GM23338 (cell line): ENCODE results near the gene ELAVL2. TPM values are rescaled to one million over a fixed set of nuclear protein-coding genes. Genes with fewer than 3 reads are reported as not detected.

Experiments used
- ATAC-seq: fragments of 200-7000 bp; cut with Tn5 transposase; 3 replicates; pipeline ENCODE4 v1.9.1; 2020
- DNase-seq: peaks from one replicate; pipeline ENCODE4 v3.0.0-alpha.2; 2015; ENCODE audit warnings: low spot score
- H2AFZ ChIP-seq: fragments of 200-600 bp; sonication (generic); 2 replicates; pipeline ENCODE4 v1.8.0; 2016; ENCODE audit warnings: antibody characterized with exemption, mild to moderate bottlenecking, moderate library complexity
- H3F3A ChIP-seq: fragments of 200-600 bp; sonication (generic); replicated peaks from 2 replicates; pipeline ENCODE4 v1.8.0; 2017; ENCODE audit warnings: antibody characterized with exemption, mixed run types, low read depth
- H3K27ac ChIP-seq: fragments of 200-600 bp; sonication (generic); 2 replicates; pipeline ENCODE4 v1.6.1; 2016; ENCODE audit warnings: low read depth
- H3K27me3 ChIP-seq: fragments of 200-600 bp; sonication (generic); 2 replicates; pipeline ENCODE4 v1.8.0; 2016; ENCODE audit warnings: mild to moderate bottlenecking, mixed run types, moderate library complexity; ENCODE audit not compliant: insufficient read depth
- H3K36me3 ChIP-seq: fragments of 200-600 bp; sonication (generic); 2 replicates; pipeline ENCODE4 v1.8.0; 2016; ENCODE audit warnings: mild to moderate bottlenecking; ENCODE audit not compliant: insufficient read depth
- H3K4me1 ChIP-seq: fragments of 200-600 bp; sonication (generic); 2 replicates; pipeline ENCODE4 v1.8.0; 2016; ENCODE audit warnings: mild to moderate bottlenecking, moderate library complexity; ENCODE audit not compliant: insufficient read depth
- H3K4me2 ChIP-seq: fragments of 200-600 bp; sonication (generic); 2 replicates; pipeline ENCODE4 v1.7.1; 2017; ENCODE audit warnings: mixed run types
- H3K4me3 ChIP-seq: fragments of 200-600 bp; sonication (generic); 2 replicates; pipeline ENCODE4 v1.6.1; 2016; ENCODE audit warnings: mixed run types
- H3K79me2 ChIP-seq: fragments of 200-600 bp; sonication (generic); replicated peaks from 2 replicates; pipeline ENCODE4 v1.8.0; 2017; ENCODE audit warnings: mild to moderate bottlenecking; ENCODE audit not compliant: insufficient read depth
- H3K9me2 ChIP-seq: fragments of 200-600 bp; sonication (generic); 2 replicates; pipeline ENCODE4 v1.8.0; 2017; ENCODE audit not compliant: insufficient read depth
- H4K20me1 ChIP-seq: fragments of 200-600 bp; sonication (generic); replicated peaks from 2 replicates; pipeline ENCODE4 v1.8.0; 2017; ENCODE audit warnings: mild to moderate bottlenecking; ENCODE audit not compliant: insufficient read depth
- H3K27ac Mint-ChIP-seq: 2 replicates; pipeline ENCODE4 v1.8.0; 2020; ENCODE audit warnings: inconsistent platforms, mild to moderate bottlenecking, moderate library complexity, mixed read lengths
- H3K27me3 Mint-ChIP-seq: 3 replicates; pipeline ENCODE4 v1.8.0; 2022; ENCODE audit warnings: low read depth, mild to moderate bottlenecking, moderate library complexity, mixed read lengths, inconsistent platforms; ENCODE audit not compliant: insufficient read depth, poor library complexity
- H3K36me3 Mint-ChIP-seq: 3 replicates; pipeline ENCODE4 v1.8.0; 2021; ENCODE audit warnings: low read depth, mild to moderate bottlenecking, inconsistent platforms, moderate library complexity, mixed read lengths
- H3K4me1 Mint-ChIP-seq: 3 replicates; pipeline ENCODE4 v1.8.0; 2020; ENCODE audit warnings: mild to moderate bottlenecking, inconsistent platforms, mixed read lengths
- H3K4me3 Mint-ChIP-seq: 3 replicates; pipeline ENCODE4 v1.8.0; 2021; ENCODE audit warnings: moderate library complexity, mild to moderate bottlenecking, inconsistent platforms, mixed read lengths
- H3K9me3 Mint-ChIP-seq: 3 replicates; pipeline ENCODE4 v1.8.0; 2020; ENCODE audit warnings: moderate library complexity, mild to moderate bottlenecking, inconsistent platforms, mixed read lengths
- CREB1 ChIP-seq: fragments of 250-450 bp; sonication (Bioruptor Pico); IDR thresholded peaks from 2 replicates; pipeline ENCODE4 v1.5.0; 2020; ENCODE audit warnings: low read depth, mild to moderate bottlenecking, moderate library complexity
- CTCF ChIP-seq, 2 experiments: fragments of 200-600 bp in 1 of 2; sonication (generic) in 1 of 2; conservative IDR thresholded peaks; 2 replicates each; pipeline versions ENCODE4 v1.5.1 to v1.6.1; 2016 to 2017; ENCODE audit warnings: antibody characterized with exemption in 2 of 2, low read depth in 2 of 2, mild to moderate bottlenecking in 2 of 2, moderate library complexity in 1 of 2
- EZH2 ChIP-seq: fragments of 200-600 bp; sonication (generic); IDR thresholded peaks from one replicate; pipeline ENCODE4 v1.8.0; 2017; ENCODE audit warnings: antibody characterized with exemption, mild to moderate bottlenecking, low read depth; ENCODE audit not compliant: unreplicated experiment
- EZH2phosphoT487 ChIP-seq: fragments of 200-600 bp; sonication (generic); IDR thresholded peaks from one replicate; pipeline ENCODE4 v1.8.1; 2018; ENCODE audit warnings: antibody characterized with exemption; ENCODE audit not compliant: unreplicated experiment
- JUNB ChIP-seq: IDR thresholded peaks from one replicate; pipeline ENCODE4 v1.6.1; 2016; ENCODE audit warnings: antibody characterized with exemption; ENCODE audit not compliant: unreplicated experiment
- NANOG ChIP-seq: IDR thresholded peaks from 2 replicates; pipeline ENCODE4 v1.6.1; 2016; ENCODE audit warnings: antibody characterized with exemption, borderline replicate concordance
- POLR2AphosphoS5 ChIP-seq: IDR thresholded peaks from 2 replicates; pipeline ENCODE4 v1.6.1; 2016; ENCODE audit warnings: antibody characterized with exemption, low read depth
- STAT1 ChIP-seq: IDR thresholded peaks from one replicate; pipeline ENCODE4 v1.6.1; 2016; ENCODE audit warnings: antibody characterized with exemption; ENCODE audit not compliant: unreplicated experiment
- ZNF114 ChIP-seq: fragments of 250-450 bp; sonication (Bioruptor Pico); IDR thresholded peaks from 2 replicates; pipeline ENCODE4 v1.5.0; 2020; ENCODE audit warnings: mild to moderate bottlenecking, moderate library complexity
- ZNF331 ChIP-seq: fragments of 250-450 bp; sonication (Bioruptor Pico); IDR thresholded peaks from 2 replicates; pipeline ENCODE4 v1.5.0; 2020; ENCODE audit warnings: low read depth, mild to moderate bottlenecking, moderate library complexity
- polyA plus RNA-seq: library from polyadenylated mRNA; unstranded; fragments of >200 nt; fragmentation: Nextera tagmentation; extraction: Ambion mirVana; gene quantifications from 2 replicates; pipeline ENCODE4 v1.2.1, GENCODE V29; 2016
- total RNA-seq: library from RNA; depleted of rRNA; stranded (reverse); fragments of >200 nt; shearing (Covaris generic); gene quantifications from 2 replicates; pipeline ENCODE4 v1.2.3, GENCODE V29; 2014
- TF ChIP-seq, protein P1 (sequence below): IDR thresholded peaks from one replicate; pipeline ENCODE4 v1.6.1; 2018; ENCODE audit warnings: antibody characterized with exemption; ENCODE audit not compliant: unreplicated experiment
- TF ChIP-seq, protein P2 (sequence below): IDR thresholded peaks from 2 replicates; pipeline ENCODE4 v1.6.1; 2016; ENCODE audit warnings: antibody characterized with exemption

Gene ELAVL2
- total and polyA plus RNA-seq, 2 experiments from 2014 or later = 18.6 to 42.4 TPM

DNA sequence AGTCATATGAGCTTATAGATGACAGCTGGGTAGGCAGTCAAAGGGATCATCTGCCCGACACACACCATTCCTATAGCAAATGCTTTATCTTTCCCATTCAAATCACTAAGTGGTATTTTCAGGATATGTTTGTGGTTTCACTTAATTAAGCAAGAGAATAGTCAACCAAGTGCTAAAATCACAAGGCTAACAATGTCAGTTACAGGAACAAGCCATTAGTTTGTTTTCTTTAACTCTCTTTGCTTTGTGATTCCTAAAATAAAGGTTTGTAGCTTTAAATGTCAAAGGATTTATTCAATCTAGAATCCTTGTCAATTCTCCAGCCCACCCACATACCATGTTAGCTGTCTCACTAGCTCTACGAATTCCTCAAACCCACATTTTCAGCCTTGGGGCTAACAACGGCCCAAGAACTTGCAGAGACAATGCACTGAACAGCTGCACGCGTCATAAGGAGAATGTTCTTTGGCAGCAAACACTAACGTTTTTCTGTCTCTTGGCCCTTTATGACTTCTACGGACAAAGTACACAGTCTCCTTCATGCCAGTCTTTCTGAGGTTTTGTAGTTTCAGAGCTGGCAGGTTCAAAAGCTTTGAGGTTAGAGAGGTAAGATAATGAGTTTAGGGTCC is 56.6 kb downstream of the ELAVL2 start:
- Mint-ChIP-seq H3K36me3 (peaks cover 15% of the 10 kb centered on the region), H3K27ac (no peak overlapping the region; the same call in 1 of the 2 replicates), H3K4me1 (peaks cover 81% of the 10 kb centered on the region), H3K27me3 (peaks cover 5% of the 10 kb centered on the region), H3K9me3 (no peaks in the 10 kb centered on the region; the same call in 1 of the 3 replicates), H3K4me3 (no peak overlapping the region; the same call in 2 of the 3 replicates)
- peaks cover 96% of the 10 kb centered on the region for H3K79me2 ChIP-seq
- H3K4me3 ChIP-seq = 0 out of 2 replicates have a peak overlapping the region, but pooled peaks have one; percentile 2
- peak; percentile 39 for ATAC-seq
- H4K20me1 ChIP-seq = 0 out of 2 replicates have a peak, but pooled peaks cover 5% of the 10 kb centered on the region
- no peaks in the 10 kb centered on the region for H3K9me2 ChIP-seq
- peaks cover 94% of the 10 kb centered on the region for H3K4me1 ChIP-seq
- no peak overlapping the region for H3K27ac ChIP-seq
- peak; percentile 74 for DNase-seq
- TF ChIP-seq ZNF331 (CRISPR knock-in tag) (no peak), NANOG (peak; percentile 61; the same call in 1 of the 2 replicates)
- TF ChIP-seq, protein P1, sequence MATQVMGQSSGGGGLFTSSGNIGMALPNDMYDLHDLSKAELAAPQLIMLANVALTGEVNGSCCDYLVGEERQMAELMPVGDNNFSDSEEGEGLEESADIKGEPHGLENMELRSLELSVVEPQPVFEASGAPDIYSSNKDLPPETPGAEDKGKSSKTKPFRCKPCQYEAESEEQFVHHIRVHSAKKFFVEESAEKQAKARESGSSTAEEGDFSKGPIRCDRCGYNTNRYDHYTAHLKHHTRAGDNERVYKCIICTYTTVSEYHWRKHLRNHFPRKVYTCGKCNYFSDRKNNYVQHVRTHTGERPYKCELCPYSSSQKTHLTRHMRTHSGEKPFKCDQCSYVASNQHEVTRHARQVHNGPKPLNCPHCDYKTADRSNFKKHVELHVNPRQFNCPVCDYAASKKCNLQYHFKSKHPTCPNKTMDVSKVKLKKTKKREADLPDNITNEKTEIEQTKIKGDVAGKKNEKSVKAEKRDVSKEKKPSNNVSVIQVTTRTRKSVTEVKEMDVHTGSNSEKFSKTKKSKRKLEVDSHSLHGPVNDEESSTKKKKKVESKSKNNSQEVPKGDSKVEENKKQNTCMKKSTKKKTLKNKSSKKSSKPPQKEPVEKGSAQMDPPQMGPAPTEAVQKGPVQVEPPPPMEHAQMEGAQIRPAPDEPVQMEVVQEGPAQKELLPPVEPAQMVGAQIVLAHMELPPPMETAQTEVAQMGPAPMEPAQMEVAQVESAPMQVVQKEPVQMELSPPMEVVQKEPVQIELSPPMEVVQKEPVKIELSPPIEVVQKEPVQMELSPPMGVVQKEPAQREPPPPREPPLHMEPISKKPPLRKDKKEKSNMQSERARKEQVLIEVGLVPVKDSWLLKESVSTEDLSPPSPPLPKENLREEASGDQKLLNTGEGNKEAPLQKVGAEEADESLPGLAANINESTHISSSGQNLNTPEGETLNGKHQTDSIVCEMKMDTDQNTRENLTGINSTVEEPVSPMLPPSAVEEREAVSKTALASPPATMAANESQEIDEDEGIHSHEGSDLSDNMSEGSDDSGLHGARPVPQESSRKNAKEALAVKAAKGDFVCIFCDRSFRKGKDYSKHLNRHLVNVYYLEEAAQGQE = no peak
- H3K4me2 ChIP-seq = peak overlapping the region; percentile 53
- H3K36me3 ChIP-seq = no peaks in the 10 kb centered on the region
- no peaks in the 10 kb centered on the region for H3F3A ChIP-seq
- H3K27me3 ChIP-seq = no peaks in the 10 kb centered on the region
- no peak overlapping the region for H2AFZ ChIP-seq

DNA sequence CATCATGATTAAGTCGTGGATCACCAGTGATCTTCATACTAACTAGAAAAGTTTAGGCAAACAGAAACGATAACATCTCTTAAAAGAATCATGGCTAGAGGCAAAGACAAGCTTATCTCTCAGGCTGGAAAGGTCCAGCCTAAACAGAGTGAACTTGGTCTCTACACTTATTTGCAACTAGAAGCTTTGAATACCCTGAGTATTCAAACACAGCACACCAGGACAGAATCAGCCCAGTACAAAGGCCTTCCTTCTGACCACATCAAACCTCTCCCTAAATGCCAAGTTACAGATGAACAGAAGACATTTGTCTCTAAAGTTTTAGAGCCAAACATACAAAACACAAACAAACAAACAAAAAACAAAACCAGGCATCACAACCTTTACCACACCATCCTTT is 57.2 kb downstream of the ELAVL2 start:
- TF ChIP-seq ZNF331 (CRISPR knock-in tag) = no peak
- Mint-ChIP-seq H3K9me3 (no peaks in the 10 kb centered on the region; the same call in 1 of the 3 replicates), H3K27me3 (peaks cover 5% of the 10 kb centered on the region), H3K27ac (no peak overlapping the region; the same call in 1 of the 2 replicates), H3K4me1 (peaks cover 86% of the 10 kb centered on the region), H3K4me3 (no peak overlapping the region), H3K36me3 (peaks cover 15% of the 10 kb centered on the region)
- no peak overlapping the region for H3K4me3 ChIP-seq
- no peak overlapping the region for H3K27ac ChIP-seq
- DNase-seq = no peak
- no peak overlapping the region for H2AFZ ChIP-seq
- H3K9me2 ChIP-seq = no peaks in the 10 kb centered on the region
- no peaks in the 10 kb centered on the region for H3F3A ChIP-seq
- H3K36me3 ChIP-seq = no peaks in the 10 kb centered on the region
- peak; percentile 58 for ATAC-seq
- peaks cover 96% of the 10 kb centered on the region for H3K79me2 ChIP-seq
- no peaks in the 10 kb centered on the region for H3K27me3 ChIP-seq
- peak overlapping the region; percentile 38 for H3K4me2 ChIP-seq
- peaks cover 95% of the 10 kb centered on the region for H3K4me1 ChIP-seq
- 0 out of 2 replicates have a peak, but pooled peaks cover 5% of the 10 kb centered on the region for H4K20me1 ChIP-seq

- ATAC-seq (no peak), DNase-seq (no peak)
- no peaks in the 10 kb centered on the region for H3F3A ChIP-seq
- Mint-ChIP-seq H3K27me3 (peaks cover 3% of the 10 kb centered on the region), H3K9me3 (no peaks in the 10 kb centered on the region; the same call in 1 of the 3 replicates), H3K36me3 (peaks cover 22% of the 10 kb centered on the region), H3K27ac (no peak overlapping the region), H3K4me1 (peaks cover 69% of the 10 kb centered on the region), H3K4me3 (no peak overlapping the region)
- H4K20me1 ChIP-seq = 0 out of 2 replicates have a peak, but pooled peaks cover 8% of the 10 kb centered on the region
- no peak overlapping the region for H3K27ac ChIP-seq
- H3K27me3 ChIP-seq = no peaks in the 10 kb centered on the region
- H3K9me2 ChIP-seq = no peaks in the 10 kb centered on the region
- H3K4me1 ChIP-seq = peaks cover 80% of the 10 kb centered on the region
- peaks cover 4% of the 10 kb centered on the region; the same call in 1 of the 2 replicates for H3K36me3 ChIP-seq
- peaks cover 96% of the 10 kb centered on the region for H3K79me2 ChIP-seq
- no peak overlapping the region for H3K4me3 ChIP-seq
- H3K4me2 ChIP-seq = peak overlapping the region; percentile 46
- no peak overlapping the region for H2AFZ ChIP-seq
- TF ChIP-seq POLR2AphosphoS5 = no peak
- TF ChIP-seq EZH2 = no peak
- TF ChIP-seq JUNB = no peak
- TF ChIP-seq CTCF (conservative IDR thresholded peaks at IDR 0.05; ENCODE audit: low read depth in 2 of 2) = no peak
- TF ChIP-seq NANOG = no peak
- no peak for TF ChIP-seq STAT1
- TF ChIP-seq CREB1 (CRISPR knock-in tag) = no peak
- TF ChIP-seq ZNF331 (CRISPR knock-in tag) = no peak
- no peak for TF ChIP-seq ZNF114 (CRISPR knock-in tag)
- TF ChIP-seq, protein P2, sequence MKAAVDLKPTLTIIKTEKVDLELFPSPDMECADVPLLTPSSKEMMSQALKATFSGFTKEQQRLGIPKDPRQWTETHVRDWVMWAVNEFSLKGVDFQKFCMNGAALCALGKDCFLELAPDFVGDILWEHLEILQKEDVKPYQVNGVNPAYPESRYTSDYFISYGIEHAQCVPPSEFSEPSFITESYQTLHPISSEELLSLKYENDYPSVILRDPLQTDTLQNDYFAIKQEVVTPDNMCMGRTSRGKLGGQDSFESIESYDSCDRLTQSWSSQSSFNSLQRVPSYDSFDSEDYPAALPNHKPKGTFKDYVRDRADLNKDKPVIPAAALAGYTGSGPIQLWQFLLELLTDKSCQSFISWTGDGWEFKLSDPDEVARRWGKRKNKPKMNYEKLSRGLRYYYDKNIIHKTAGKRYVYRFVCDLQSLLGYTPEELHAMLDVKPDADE = no peak
- TF ChIP-seq EZH2phosphoT487 = no peak
Measured at GRCh38 chr9:23766613-23767012, 59.4 kb downstream of the ELAVL2 start.
